ENCODE results near the gene CRISPLD2. TPM values are rescaled to one million over a fixed set of nuclear protein-coding genes. Genes with fewer than 3 reads are reported as not detected.

CRISPLD2 gene
- total RNA-seq, 1 experiment from 2014 or later: 2.0 TPM

GRCh38 chr16:84810518-84811273, 9.1 kb upstream of the CRISPLD2 start:
- no peak for DNase-seq
- Histone ChIP-seq H3K27me3 (ENCODE audit: control insufficient read depth, insufficient read depth, low read length) (no peaks in the 10 kb centered on the region; the same call in 1 of the 2 replicates), H3K4me3 (ENCODE audit: insufficient read depth, low read depth, low read length) (no peak overlapping the region), H3K36me3 (replicated peaks; ENCODE audit: control insufficient read depth, insufficient read depth, low read length) (no peaks in the 10 kb centered on the region)

GRCh38 chr16:84811529-84811928, 8.3 kb upstream of the CRISPLD2 start:
- H3K27me3 ChIP-seq (ENCODE audit: control insufficient read depth, insufficient read depth, low read length): no peaks in the 10 kb centered on the region; the same call in 1 of the 2 replicates
- no peak overlapping the region for H3K4me3 ChIP-seq (ENCODE audit: insufficient read depth, low read depth, low read length)
- no peak for DNase-seq
- no peaks in the 10 kb centered on the region for H3K36me3 ChIP-seq (replicated peaks; ENCODE audit: control insufficient read depth, insufficient read depth, low read length)

GRCh38 chr16:84813141-84813934, 6.4 kb upstream of the CRISPLD2 start:
- no peaks in the 10 kb centered on the region for H3K36me3 ChIP-seq (replicated peaks; ENCODE audit: control insufficient read depth, insufficient read depth, low read length)
- DNase-seq: no peak
- no peak overlapping the region for H3K4me3 ChIP-seq (ENCODE audit: insufficient read depth, low read depth, low read length)
- no peaks in the 10 kb centered on the region; the same call in 1 of the 2 replicates for H3K27me3 ChIP-seq (ENCODE audit: control insufficient read depth, insufficient read depth, low read length)

GRCh38 chr16:84815462-84815861, 4.3 kb upstream of the CRISPLD2 start:
- H3K36me3 ChIP-seq (replicated peaks; ENCODE audit: control insufficient read depth, insufficient read depth, low read length): no peaks in the 10 kb centered on the region

GRCh38 chr16:84816023-84816422, 3.8 kb upstream of the CRISPLD2 start:
- Histone ChIP-seq H3K36me3 (replicated peaks; ENCODE audit: control insufficient read depth, insufficient read depth, low read length) (no peaks in the 10 kb centered on the region), H3K27me3 (ENCODE audit: control insufficient read depth, insufficient read depth, low read length) (peaks cover 23% of the 10 kb centered on the region), H3K4me3 (ENCODE audit: insufficient read depth, low read depth, low read length) (no peak overlapping the region)
- DNase-seq: no peak

More at GRCh38 chr16:84815462-84815861, 4.3 kb upstream of the CRISPLD2 start:
- no peak for DNase-seq
- no peak overlapping the region for H3K4me3 ChIP-seq (ENCODE audit: insufficient read depth, low read depth, low read length)
- peaks cover 17% of the 10 kb centered on the region for H3K27me3 ChIP-seq (ENCODE audit: control insufficient read depth, insufficient read depth, low read length)

GRCh38 chr16:84816485-84816884, 3.3 kb upstream of the CRISPLD2 start:
- Histone ChIP-seq H3K36me3 (replicated peaks; ENCODE audit: control insufficient read depth, insufficient read depth, low read length) (no peaks in the 10 kb centered on the region), H3K27me3 (ENCODE audit: control insufficient read depth, insufficient read depth, low read length) (peaks cover 28% of the 10 kb centered on the region), H3K4me3 (ENCODE audit: insufficient read depth, low read depth, low read length) (no peak overlapping the region)
- DNase-seq: no peak

- Histone ChIP-seq H3K27me3 (ENCODE audit: control insufficient read depth, insufficient read depth, low read length) (peaks cover 30% of the 10 kb centered on the region), H3K36me3 (replicated peaks; ENCODE audit: control insufficient read depth, insufficient read depth, low read length) (no peaks in the 10 kb centered on the region), H3K4me3 (ENCODE audit: insufficient read depth, low read depth, low read length) (no peak overlapping the region)
- no peak for DNase-seq
Measured at GRCh38 chr16:84817206-84817605, 2.6 kb upstream of the CRISPLD2 start.

- Histone ChIP-seq H3K27me3 (ENCODE audit: control insufficient read depth, insufficient read depth, low read length) (peaks cover 30% of the 10 kb centered on the region), H3K36me3 (replicated peaks; ENCODE audit: control insufficient read depth, insufficient read depth, low read length) (no peaks in the 10 kb centered on the region), H3K4me3 (ENCODE audit: insufficient read depth, low read depth, low read length) (no peak overlapping the region)
- DNase-seq: no peak
Measured at GRCh38 chr16:84817613-84818012, 2.2 kb upstream of the CRISPLD2 start.

- H3K27me3 ChIP-seq (ENCODE audit: control insufficient read depth, insufficient read depth, low read length): peaks cover 30% of the 10 kb centered on the region
- no peak for DNase-seq
- no peaks in the 10 kb centered on the region for H3K36me3 ChIP-seq (replicated peaks; ENCODE audit: control insufficient read depth, insufficient read depth, low read length)
- no peak overlapping the region for H3K4me3 ChIP-seq (ENCODE audit: insufficient read depth, low read depth, low read length)
Measured at GRCh38 chr16:84818133-84818532, 1.7 kb upstream of the CRISPLD2 start.

- peaks cover 30% of the 10 kb centered on the region for H3K27me3 ChIP-seq (ENCODE audit: control insufficient read depth, insufficient read depth, low read length)
- peak overlapping the region; percentile 44 for H3K4me3 ChIP-seq (ENCODE audit: insufficient read depth, low read depth, low read length)
- no peaks in the 10 kb centered on the region for H3K36me3 ChIP-seq (replicated peaks; ENCODE audit: control insufficient read depth, insufficient read depth, low read length)
- peak; percentile 83 for DNase-seq
Measured at GRCh38 chr16:84818989-84819643, 669 bp upstream of the CRISPLD2 start.

GRCh38 chr16:84820305-84820684, 510 bp downstream of the CRISPLD2 start:
- Histone ChIP-seq H3K27me3 (ENCODE audit: control insufficient read depth, insufficient read depth, low read length) (peaks cover 30% of the 10 kb centered on the region), H3K4me3 (ENCODE audit: insufficient read depth, low read depth, low read length) (peak overlapping the region; percentile 50), H3K36me3 (replicated peaks; ENCODE audit: control insufficient read depth, insufficient read depth, low read length) (no peaks in the 10 kb centered on the region)
- DNase-seq: no peak

GRCh38 chr16:84820771-84821170, 986 bp downstream of the CRISPLD2 start:
- peaks cover 30% of the 10 kb centered on the region for H3K27me3 ChIP-seq (ENCODE audit: control insufficient read depth, insufficient read depth, low read length)
- DNase-seq: no peak
- no peak overlapping the region for H3K4me3 ChIP-seq (ENCODE audit: insufficient read depth, low read depth, low read length)
- H3K36me3 ChIP-seq (replicated peaks; ENCODE audit: control insufficient read depth, insufficient read depth, low read length): no peaks in the 10 kb centered on the region

- Histone ChIP-seq H3K4me3 (ENCODE audit: insufficient read depth, low read depth, low read length) (no peak overlapping the region), H3K36me3 (replicated peaks; ENCODE audit: control insufficient read depth, insufficient read depth, low read length) (no peaks in the 10 kb centered on the region), H3K27me3 (ENCODE audit: control insufficient read depth, insufficient read depth, low read length) (peaks cover 30% of the 10 kb centered on the region)
- DNase-seq: no peak
Measured at GRCh38 chr16:84821179-84821578, 1.4 kb downstream of the CRISPLD2 start.

- Histone ChIP-seq H3K27me3 (ENCODE audit: control insufficient read depth, insufficient read depth, low read length) (peaks cover 30% of the 10 kb centered on the region), H3K4me3 (ENCODE audit: insufficient read depth, low read depth, low read length) (no peak overlapping the region), H3K36me3 (replicated peaks; ENCODE audit: control insufficient read depth, insufficient read depth, low read length) (no peaks in the 10 kb centered on the region)
- no peak for DNase-seq
Measured at GRCh38 chr16:84821728-84822689, 2.2 kb downstream of the CRISPLD2 start.

Measured in H7 (cell line).